Coronary artery (tissue), 2 donors: ENCODE data around the gene SULF2.

Experiments
- DNase-seq: peaks from one replicate; pipeline ENCODE4 v3.0.0-alpha.2; 2017; ENCODE audit warnings: low spot score
- H3K27ac ChIP-seq, 2 donors: fragments of 200-600 bp; sonication (generic); one replicate each; pipeline ENCODE4 v1.5.1; 2016 to 2019
- H3K4me3 ChIP-seq: fragments of 200-600 bp; sonication (generic); 2 replicates; pipeline ENCODE4 v1.5.1; 2016; ENCODE audit warnings: mild to moderate bottlenecking, moderate library complexity
- TF ChIP-seq, protein P1 (sequence below): fragments of 200-600 bp; sonication (generic); IDR thresholded peaks from one replicate; pipeline ENCODE4 v1.5.1; 2019; ENCODE audit warnings: antibody characterized with exemption

The SULF2 gene

DNA sequence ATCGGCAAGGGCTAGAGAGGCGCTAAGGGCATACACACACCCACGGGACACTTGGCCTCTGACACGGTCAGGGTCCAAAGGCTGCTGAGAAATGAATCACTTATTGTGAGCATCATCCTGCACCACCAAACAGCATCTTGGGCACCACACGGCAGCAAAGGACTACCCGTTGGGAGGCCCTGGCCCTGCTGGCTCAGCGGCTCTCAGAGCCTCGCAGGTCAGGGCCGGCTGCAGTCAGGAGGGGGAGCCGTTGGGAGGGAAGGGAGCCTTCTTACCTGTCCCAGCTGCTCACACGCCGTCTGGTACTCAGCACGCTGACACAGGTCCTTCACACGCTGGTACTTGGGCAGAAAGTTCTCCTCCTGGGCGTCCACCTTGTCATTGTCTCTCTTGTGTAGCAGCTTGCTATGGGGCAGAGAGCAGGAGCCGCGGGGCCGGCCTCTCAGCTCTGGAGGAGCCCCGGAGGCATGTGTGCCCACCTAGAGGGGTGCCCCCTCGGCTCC, 109.0 kb downstream of the SULF2 start:
- H3K4me3 ChIP-seq, result no peak overlapping the region
- no peak for DNase-seq
- H3K27ac ChIP-seq, result no peak overlapping the region
- TF ChIP-seq, protein P1, sequence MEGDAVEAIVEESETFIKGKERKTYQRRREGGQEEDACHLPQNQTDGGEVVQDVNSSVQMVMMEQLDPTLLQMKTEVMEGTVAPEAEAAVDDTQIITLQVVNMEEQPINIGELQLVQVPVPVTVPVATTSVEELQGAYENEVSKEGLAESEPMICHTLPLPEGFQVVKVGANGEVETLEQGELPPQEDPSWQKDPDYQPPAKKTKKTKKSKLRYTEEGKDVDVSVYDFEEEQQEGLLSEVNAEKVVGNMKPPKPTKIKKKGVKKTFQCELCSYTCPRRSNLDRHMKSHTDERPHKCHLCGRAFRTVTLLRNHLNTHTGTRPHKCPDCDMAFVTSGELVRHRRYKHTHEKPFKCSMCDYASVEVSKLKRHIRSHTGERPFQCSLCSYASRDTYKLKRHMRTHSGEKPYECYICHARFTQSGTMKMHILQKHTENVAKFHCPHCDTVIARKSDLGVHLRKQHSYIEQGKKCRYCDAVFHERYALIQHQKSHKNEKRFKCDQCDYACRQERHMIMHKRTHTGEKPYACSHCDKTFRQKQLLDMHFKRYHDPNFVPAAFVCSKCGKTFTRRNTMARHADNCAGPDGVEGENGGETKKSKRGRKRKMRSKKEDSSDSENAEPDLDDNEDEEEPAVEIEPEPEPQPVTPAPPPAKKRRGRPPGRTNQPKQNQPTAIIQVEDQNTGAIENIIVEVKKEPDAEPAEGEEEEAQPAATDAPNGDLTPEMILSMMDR, result no peak

DNA sequence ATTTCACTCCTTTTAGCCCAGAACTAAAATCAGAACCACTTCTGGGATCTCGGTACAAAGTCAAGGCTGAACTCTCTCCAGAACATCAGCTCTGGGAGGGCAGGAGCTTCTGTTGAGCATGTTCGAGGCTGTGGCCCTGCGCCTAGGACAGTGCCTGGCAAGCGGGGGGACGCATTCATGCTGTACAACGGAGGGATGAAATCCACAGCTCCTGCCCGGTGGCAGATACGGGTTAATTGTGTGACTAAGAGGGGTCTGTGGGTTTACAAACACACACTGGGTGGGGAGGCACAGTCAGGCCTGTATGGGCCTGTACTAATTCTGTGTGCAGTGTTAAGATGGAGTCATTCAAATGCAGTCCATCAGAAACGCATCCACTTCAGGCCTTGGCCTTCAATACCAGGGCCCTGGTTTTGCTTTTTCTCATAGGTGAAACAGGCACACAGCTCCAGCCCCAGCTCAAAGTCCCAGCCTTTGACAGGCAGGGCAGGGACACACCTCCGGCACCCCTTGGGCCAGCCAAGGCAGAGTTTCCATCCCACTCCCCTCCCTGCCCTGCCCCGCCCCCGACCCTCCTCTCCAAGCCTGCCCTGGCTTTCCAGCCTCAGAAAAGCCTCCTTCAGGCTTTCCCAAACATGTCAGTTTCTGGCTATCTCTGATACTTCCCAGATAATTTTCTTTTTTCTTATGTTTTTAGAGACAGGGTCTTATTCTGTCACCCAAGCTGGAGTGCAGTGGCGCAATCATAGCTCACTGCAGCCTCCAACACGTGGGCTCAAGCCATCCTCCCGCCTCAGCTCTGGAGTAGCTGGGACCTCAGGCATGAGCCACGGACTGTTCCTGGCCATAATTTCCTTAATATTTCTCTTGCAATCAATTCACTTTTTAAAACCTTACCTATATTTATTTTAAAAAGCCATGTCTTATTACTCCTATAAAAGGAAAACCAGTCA, 109.8 kb downstream of the SULF2 start:
- Histone ChIP-seq H3K4me3 (no peak overlapping the region), H3K27ac (no peak overlapping the region)
- TF ChIP-seq, protein P1, result no peak
- DNase-seq, result no peak

DNA sequence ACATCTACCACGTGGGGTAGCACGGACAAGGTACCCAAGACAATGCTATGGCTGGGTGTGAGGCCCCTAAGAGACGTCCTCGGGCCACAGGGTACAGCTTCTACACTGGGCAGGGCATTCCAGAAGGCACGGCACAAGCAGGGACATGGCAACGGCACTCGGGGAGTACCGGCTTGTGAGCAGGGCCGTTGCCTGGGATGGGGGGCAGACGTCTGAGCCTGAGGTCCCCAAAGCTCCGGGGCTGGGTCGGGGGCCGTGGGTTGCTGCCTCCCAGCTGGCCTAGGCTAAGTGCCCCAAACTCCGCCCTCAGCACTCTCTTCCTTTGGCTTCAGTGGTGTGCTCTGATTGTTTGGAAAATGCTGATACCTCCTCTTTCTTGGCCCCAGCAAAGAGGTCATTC, 110.6 kb downstream of the SULF2 start:
- TF ChIP-seq, protein P1, result no peak
- no peak for DNase-seq
- H3K4me3 ChIP-seq, result no peak overlapping the region
- H3K27ac ChIP-seq, result no peak overlapping the region

DNA sequence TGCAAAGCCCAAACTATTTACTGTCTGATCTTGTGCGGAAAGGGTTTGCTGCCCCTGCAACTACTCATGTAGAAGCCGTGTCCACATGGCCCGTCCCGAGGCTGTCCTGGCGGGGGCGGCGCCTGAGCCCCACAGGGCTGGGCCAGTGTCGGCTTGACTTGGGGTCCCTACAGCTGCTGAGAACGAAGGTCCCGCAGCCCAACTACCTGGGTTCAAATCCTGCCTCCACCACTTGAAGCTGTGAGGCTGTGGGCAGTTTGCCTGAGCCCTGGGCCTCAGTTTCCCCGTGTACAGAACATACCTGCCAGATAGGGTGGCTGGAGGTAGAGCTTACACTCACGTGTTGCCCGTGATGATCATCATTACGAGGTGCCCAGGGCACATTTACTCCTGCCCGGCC, 111.1 kb downstream of the SULF2 start:
- Histone ChIP-seq H3K4me3 (no peak overlapping the region), H3K27ac (no peak overlapping the region)
- TF ChIP-seq, protein P1, result no peak
- DNase-seq, result no peak

DNA sequence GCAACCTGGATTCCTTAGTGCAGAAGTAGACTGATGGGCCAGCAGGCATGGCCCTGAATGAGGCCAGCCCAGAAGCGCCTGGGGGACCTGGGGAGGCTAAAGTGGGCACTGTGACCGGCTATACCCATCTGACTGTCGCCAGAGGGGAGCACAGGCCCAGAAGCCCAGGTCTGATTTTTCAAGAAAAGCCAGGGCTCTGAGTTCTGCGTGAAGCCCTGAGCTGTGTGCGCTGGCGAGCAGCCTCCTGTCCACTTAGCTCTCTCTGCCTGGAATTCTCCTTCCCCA, 111.7 kb downstream of the SULF2 start:
- no peak for DNase-seq
- no peak overlapping the region for H3K4me3 ChIP-seq
- TF ChIP-seq, protein P1, result no peak
- no peak overlapping the region for H3K27ac ChIP-seq

DNA sequence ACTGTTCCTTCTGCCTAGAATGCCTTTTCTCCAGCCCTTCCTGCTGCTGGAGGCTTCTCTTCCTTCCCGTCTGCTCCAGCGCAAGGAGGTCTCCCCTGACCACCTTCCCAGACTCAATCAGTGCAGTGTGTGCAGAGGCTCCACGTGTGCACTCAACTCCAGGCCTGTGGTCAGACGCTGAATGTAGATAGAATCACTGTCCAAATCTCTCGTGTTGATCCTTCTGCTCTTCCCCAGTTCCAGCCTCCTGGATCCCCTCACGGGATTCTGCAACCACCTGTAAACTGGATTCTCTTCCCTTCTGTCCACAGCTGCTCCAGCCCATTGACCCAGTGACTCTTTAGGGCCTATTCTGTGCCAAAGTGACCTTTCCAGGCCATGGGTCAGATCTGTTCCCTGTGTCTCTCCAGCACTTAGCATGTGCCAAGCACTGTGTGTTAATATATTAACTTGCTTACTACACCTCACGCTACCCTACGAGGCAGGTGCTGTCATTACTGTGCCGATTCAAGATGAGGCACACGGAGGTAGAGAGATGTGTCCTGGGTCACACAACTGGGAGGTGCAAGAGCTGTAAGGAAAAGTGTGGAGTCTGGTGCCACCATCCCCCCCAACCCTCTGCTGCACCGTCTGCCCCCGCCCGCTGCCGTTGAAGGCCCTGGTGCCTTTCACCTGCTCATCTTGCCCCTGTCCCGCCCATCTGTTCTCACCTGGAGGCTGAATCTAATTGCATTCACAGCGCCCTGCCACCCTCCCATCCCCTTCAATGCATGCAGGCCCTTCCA, 112.2 kb downstream of the SULF2 start:
- Histone ChIP-seq H3K4me3 (no peak overlapping the region), H3K27ac (no peak overlapping the region)
- no peak for DNase-seq
- TF ChIP-seq, protein P1, result no peak
